Astrocyte of the cerebellum (primary cell): ENCODE data around the gene BEAN1.

Experiments used
- DNase-seq: peaks from one replicate; pipeline ENCODE4 v3.0.0-alpha.2; 2011; ENCODE audit warnings: low read depth
- H3K4me3 ChIP-seq: 2 replicates; pipeline ENCODE4 v1.5.1; 2011; ENCODE audit warnings: mild to moderate bottlenecking, low read depth, low read length, moderate library complexity
- in situ Hi-C: cut with HindIII; loops from 2 replicates; pipeline ENCODE4 v1.10.0; 2017; ENCODE audit warnings: low sequenced_read_pairs
- TF ChIP-seq, protein P1 (sequence below): IDR thresholded peaks from 2 replicates; pipeline ENCODE4 v1.5.1; 2012; ENCODE audit warnings: low read length, low read depth, moderate library complexity, mild to moderate bottlenecking; ENCODE audit errors: missing control alignments

BEAN1 gene

DNA sequence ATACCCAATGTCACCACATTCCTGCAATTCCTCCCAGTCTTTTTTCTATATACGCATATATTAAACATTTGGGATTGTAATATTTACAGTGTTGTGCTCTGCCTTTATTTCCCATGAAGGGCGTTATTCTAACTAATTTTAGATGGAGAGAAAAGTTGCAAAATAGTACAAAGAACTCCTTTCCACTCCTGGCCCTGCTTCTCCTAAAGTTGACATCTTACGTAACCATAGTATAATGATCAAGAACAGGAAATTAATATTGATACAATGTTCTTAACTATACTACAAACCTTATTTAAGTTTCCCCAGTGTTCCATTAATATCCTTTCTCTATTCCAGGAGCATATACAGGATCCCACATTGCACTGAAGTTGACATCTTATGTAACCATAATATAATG lies 76.5 kb downstream of the BEAN1 start:
- H3K4me3 ChIP-seq = no peak overlapping the region
- no peak for DNase-seq
- in situ Hi-C loops = no loop called here
- TF ChIP-seq, protein P1, sequence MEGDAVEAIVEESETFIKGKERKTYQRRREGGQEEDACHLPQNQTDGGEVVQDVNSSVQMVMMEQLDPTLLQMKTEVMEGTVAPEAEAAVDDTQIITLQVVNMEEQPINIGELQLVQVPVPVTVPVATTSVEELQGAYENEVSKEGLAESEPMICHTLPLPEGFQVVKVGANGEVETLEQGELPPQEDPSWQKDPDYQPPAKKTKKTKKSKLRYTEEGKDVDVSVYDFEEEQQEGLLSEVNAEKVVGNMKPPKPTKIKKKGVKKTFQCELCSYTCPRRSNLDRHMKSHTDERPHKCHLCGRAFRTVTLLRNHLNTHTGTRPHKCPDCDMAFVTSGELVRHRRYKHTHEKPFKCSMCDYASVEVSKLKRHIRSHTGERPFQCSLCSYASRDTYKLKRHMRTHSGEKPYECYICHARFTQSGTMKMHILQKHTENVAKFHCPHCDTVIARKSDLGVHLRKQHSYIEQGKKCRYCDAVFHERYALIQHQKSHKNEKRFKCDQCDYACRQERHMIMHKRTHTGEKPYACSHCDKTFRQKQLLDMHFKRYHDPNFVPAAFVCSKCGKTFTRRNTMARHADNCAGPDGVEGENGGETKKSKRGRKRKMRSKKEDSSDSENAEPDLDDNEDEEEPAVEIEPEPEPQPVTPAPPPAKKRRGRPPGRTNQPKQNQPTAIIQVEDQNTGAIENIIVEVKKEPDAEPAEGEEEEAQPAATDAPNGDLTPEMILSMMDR = no peak

DNA sequence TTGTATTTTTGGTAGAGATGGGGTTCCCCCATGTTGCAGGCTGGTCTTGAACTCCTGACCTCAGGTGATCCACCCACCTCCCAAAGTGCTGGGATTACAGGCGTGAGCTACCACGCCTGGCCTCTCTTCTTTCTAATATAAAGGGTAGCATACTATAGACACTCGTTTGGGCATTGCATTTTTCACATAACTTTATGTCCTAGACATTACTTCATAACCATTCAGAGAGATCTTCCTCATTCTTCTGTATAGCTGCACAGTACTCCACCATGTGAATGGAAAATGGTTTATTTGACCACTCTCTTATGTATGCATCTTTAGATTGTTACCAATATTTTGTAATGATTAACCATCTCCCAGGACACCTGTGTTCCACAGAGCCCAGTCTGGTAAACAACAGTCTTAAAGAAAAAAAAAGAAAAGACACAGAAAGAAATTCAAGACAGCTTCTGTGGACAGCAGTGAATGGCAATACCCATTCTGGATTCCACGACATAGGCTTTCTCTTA lies 80.7 kb downstream of the BEAN1 start:
- no peak for DNase-seq
- in situ Hi-C loops = no loop called here
- no peak overlapping the region for H3K4me3 ChIP-seq
- TF ChIP-seq, protein P1 = no peak

DNA sequence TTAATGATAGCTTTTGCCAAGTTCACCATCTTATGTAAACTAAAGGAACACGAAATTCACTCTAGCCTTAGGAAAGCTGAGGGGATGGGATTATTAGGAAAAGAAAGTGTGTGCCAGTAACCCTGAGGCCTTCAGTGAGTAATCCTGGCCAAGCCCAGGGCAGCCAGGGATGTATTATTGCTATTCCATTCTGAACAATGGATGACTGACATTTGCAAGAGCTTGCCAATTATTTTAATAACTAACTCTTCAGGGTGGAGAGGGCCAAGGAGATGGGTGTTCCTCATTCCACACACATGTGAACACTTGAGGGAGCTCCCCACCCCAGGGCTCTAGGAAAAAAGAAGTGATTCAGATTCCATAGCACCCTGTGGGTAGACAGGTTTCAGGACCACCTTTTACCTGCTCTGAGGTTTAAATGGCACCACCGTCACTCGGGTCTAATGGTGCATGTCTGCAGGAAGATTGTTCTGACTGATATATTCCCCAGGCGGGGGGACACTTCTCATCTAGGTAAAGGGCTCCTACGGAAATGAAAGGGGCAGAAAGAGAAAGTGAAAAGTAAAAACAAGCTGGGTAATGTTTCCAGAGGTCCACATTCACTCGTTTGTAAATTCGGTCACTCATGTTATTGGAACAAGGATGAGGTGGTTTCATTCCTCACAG lies 81.3 kb downstream of the BEAN1 start:
- TF ChIP-seq, protein P1 = no peak
- no peak overlapping the region for H3K4me3 ChIP-seq
- DNase-seq = no peak
- in situ Hi-C loops = no loop called here

DNA sequence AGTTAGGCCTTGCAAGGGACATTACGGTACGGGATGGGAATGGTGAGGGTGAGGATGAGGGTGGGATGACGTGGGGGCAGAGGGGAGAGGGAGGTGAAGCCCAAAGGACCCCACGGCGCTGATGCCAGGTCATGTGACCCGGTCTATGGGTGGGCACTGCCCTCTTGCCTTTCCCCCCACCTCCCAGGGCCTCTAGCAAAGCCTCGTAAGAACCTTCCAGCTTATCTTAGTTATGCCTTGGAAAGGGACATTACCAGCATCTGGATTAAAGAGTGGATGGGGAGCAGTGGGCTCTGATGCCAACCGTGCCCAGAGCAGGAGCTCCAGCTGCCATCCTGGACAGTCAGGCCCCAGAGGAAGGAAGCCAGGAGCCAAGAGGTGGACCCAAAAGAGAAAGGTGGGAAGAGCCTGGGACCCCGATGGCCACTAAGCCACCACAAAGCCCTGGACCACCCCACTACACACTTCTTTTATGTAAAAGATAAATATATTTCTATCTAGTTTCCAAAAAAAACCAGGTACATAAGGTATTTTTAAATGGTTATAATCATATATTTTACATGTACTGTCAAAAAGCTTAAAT lies 81.9 kb downstream of the BEAN1 start:
- in situ Hi-C loops = no loop called here

DNA sequence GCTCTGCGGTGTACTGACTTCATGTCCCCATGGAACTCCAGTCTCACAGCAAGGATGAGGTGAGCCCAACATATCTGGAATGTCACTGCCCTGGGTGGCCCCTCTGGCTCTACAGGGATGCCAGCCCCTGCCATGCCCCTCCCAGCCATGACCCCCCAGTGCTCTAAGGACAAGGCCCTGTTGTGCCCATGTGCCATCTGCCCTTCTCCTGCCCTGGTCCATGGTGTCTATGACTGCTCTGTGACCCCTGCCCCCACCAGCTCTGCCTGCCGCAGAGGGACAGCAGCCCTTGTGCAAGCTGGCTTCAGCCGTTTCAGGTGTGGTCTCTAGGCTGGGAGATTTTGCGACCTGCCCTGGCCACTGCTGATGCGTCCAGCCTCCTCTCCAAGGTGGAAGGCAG lies 82.5 kb downstream of the BEAN1 start:
- no peak for DNase-seq
- in situ Hi-C loops = no loop called here
- H3K4me3 ChIP-seq = no peak overlapping the region
- TF ChIP-seq, protein P1 = no peak

More for the DNA sequence above, 81.9 kb downstream of the BEAN1 start:
- H3K4me3 ChIP-seq = no peak overlapping the region
- TF ChIP-seq, protein P1 = no peak
- no peak for DNase-seq

DNA sequence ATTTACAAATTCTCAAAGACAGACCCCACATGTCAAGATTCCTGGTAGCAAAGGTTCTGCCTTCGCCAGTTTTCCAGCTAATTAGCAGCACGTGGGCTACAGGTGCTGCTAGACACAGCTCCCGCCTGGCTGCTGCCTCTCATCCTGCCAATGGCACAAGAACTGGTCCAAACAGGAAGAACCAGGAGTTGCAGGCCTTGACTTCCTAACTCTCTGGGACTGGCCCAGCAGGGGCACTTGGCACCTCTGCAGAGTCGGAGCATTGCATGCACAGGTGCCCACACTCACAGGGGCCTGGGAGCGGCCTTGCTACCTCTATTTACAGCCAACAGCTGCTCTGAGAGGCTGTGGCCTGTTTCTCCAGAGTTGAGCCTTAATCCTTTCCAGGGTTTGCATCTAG lies 83.2 kb downstream of the BEAN1 start:
- TF ChIP-seq, protein P1 = no peak
- no peak overlapping the region for H3K4me3 ChIP-seq
- in situ Hi-C loops = loop anchor here (5.0 kb wide), 1 partner anchor 93 kb away; no protein-coding TSS in a partner anchor
- DNase-seq = no peak
